OCI-LY1 (cell line): Measurements from ENCODE around the gene RAE1.

Experiments
- EZH2 ChIP-seq: fragments of 200-600 bp; sonication (generic), shearing (Covaris generic); IDR thresholded peaks from 2 replicates; pipeline ENCODE4 v1.8.0; 2017; ENCODE audit warnings: borderline replicate concordance, mixed run types, mild to moderate bottlenecking, antibody characterized with exemption, low read length, moderate library complexity, mixed read lengths
- TF ChIP-seq, protein P1 (sequence below): fragments of 200-600 bp; sonication (generic), shearing (Covaris generic); IDR thresholded peaks from 2 replicates; pipeline ENCODE4 v1.5.1; 2017; ENCODE audit warnings: mild to moderate bottlenecking, antibody characterized with exemption, low read length, moderate library complexity, mixed read lengths

- TF ChIP-seq, protein P1, sequence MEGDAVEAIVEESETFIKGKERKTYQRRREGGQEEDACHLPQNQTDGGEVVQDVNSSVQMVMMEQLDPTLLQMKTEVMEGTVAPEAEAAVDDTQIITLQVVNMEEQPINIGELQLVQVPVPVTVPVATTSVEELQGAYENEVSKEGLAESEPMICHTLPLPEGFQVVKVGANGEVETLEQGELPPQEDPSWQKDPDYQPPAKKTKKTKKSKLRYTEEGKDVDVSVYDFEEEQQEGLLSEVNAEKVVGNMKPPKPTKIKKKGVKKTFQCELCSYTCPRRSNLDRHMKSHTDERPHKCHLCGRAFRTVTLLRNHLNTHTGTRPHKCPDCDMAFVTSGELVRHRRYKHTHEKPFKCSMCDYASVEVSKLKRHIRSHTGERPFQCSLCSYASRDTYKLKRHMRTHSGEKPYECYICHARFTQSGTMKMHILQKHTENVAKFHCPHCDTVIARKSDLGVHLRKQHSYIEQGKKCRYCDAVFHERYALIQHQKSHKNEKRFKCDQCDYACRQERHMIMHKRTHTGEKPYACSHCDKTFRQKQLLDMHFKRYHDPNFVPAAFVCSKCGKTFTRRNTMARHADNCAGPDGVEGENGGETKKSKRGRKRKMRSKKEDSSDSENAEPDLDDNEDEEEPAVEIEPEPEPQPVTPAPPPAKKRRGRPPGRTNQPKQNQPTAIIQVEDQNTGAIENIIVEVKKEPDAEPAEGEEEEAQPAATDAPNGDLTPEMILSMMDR = no peak
- no peak for TF ChIP-seq EZH2
These were observed 64.7 kb downstream of the RAE1 start for GRCh38 chr20:57415771-57416170.
